ENCODE results near the gene VHLL.
A peak's percentile ranks its signal among the peaks of the same experiment; 100 is the strongest.

VHLL gene

DNA sequence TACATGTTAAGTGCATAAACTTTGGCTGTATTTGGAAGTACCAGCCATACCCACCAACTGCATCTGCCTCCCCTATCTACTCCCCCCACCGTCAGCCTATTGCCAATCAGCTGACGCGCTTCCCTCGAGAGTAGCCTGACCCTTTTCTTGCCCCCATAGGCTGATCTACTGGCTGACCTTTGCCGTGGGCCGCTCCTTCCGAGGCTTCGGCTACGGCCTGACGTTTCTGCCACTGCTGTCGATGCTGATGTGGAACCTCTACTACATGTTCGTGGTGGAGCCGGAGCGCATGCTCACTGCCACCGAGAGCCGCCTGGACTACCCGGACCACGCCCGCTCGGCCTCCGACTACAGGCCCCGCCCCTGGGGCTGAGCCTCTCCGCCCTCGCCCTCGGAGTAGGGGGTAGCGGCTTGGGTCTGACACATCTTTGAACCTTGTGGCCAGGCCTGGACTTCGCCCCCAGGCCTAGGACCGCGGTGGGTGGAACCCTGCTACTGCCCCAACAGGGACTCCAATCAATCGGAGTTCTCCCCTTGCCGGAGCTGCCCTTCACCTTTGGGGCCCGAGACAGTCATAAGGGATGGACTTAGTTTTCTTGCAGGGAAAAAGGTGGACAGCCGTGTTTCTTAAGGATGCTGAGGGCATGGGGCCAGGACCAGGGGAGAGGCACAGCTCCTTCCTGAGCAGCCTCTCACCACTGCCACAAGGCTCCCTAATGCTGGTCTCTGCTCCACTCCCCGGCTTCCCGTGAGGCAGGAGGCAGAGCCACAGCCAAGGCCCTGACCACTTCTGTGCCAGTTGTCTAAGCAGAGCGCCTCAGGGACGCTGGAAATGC lies 7.7 kb downstream of the VHLL start:
- DNase-seq (ENCODE audit: low read depth), result no peak

DNA sequence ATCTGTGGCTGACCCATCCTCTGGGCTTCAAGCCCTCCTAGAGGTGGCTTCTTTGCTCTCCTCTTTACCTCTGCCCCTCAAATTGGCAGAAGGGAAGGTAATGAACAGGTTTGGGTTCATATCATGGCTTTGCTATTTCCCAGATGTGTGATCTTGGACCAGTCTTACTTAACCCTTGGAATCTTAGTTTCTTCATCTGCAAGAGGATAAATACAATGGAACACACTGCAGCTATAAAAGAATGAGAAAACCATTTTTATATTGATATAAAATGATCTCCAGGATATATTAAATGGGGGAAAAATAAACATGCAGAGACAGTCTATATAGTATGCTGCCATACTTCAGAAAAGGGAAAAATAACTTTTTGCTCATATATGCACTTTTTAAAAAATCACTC lies 9.2 kb downstream of the VHLL start:
- no peak for DNase-seq (ENCODE audit: low read depth)

DNA sequence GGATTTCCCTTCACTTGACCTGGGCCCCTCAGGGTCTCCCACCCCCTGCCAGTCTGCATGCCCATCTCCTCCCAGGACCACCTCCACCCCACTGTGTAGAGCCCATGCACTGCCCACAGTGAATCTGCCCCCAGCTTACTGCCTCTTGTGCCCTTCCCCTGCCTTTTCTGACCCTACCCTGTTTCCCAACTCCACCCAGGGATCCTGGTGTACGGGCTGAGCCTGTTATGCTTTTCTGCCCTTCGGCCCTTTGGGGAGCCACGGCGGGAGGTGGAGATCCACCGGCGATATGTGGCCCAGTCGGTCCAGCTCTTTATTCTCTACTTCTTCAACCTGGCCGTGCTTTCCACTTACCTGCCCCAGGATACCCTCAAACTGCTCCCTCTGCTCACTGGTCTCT lies 13.0 kb downstream of the VHLL start:
- no peak for DNase-seq (ENCODE audit: low read depth)

DNA sequence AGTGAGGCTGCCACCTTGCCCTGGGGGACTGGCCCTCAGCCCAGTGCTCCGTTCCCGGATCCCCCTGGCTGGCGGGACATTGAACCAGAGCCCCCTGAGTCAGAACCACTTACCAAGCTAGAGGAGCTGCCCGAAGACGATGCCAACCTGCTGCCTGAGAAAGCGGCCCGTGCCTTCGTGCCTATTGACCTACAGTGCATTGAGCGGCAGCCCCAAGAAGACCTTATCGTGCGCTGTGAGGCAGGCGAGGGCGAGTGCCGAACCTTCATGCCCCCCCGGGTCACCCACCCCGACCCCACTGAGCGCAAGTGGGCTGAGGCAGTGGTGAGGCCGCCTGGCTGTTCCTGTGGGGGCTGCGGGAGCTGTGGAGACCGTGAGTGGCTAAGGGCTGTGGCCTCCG lies 13.7 kb downstream of the VHLL start:
- no peak for DNase-seq (ENCODE audit: low read depth)

DNA sequence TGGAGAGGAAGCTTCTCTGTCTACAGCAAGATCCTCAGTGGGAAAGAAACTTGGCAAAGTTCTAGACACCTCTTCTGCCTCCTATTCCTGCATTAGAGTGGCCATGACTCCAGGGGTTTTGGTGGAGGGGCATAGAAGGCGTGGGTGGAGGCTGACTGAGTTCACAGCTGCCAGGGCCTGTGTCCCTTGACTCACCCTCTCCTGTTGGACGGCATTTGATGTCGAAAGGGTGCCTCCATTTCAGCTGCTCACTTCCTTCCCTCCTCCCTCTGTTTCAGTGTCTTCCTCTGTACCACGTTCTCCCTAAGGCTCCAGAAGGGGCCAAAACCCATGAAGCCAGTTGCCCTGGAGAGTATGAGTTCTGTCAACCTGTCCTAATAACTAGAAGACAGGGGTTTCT lies 14.3 kb downstream of the VHLL start:
- no peak for DNase-seq (ENCODE audit: low read depth)

DNA sequence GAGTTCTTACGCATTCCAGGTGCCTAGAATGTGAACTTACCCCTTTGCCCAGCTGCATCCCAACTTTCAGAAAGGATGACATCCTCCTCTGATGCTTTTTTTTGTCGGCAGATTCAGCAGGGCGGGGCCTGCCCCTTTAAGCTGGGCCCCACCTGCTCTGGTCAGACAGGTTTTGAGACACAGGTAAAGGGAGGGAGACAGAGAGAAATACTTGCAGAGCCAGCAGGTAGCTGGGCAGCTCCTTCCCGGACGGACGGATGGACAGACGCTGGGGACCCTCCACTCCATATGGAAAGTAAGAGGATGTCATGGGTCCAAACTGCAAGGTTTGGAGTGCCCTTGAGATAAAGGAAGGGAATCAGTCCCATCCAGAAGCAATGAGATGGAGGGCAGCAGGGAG lies 15.0 kb downstream of the VHLL start, which contains the start of gene TMEM79:
Gene TMEM79 (plus strand): TSS at position 214 of the 400 bp plus-strand sequence. CDS start 902 bp downstream, outside the sequence.
- DNase-seq (ENCODE audit: low read depth), result no peak

DNA sequence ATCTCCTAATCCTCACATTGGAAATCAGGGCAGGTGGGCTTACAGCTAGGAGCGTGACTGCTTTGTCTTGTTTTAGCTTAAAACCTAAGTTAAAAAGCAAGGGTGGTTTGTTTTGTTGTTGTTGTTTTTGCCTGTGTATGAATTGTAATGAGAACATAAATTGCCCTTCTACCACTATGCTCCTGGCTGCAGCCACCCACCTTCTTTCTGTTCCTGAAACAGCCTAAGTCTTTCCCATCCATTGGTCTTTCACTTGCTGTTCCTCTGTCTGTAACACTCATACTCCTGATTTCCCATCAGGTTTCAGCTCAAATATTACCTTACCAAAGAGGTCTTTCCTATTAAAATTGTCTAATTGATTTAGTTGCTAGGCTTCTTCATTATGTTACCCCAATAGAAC lies 15.6 kb downstream of the VHLL start:
- no peak for DNase-seq (ENCODE audit: low read depth)

DNA sequence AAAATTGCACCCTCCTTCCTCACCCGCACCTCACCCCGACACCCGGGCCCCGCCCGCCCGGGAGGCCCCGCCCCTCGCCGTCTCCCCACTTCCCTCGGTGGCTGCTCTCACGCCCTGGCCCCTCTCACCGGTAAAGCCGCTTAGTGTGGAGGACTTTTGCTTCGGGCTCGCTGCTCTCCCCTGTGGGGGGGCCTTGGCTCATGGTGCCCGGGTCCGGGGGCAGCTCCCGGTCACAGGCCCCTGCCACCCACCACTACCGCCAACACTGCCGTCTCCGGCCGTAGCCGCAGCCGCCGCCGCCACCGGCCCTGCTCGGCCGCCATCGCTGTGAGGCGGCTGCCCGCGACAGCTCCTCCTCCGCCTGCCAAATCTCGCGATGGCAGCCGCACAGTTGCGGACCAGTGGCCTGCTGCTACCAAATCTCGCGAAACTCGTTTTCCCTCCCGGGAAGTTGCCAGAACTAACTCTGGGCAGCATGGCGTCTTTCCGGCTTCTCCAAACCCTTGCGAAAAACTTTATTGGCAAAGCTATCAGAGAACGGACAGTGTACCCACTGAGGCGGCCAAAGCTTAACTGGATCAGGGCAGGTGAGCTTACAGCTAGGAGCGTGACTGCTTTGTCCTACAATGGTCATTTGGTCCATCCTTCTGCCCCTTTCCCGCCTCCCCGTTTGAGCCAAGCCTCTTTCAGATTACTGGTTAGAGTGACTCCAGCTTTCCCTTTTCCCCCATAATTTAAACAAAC lies 16.5 kb downstream of the VHLL start, which contains the start of gene SMG5:
Gene SMG5 (minus strand): TSS at position 347 of the 744 bp plus-strand sequence. CDS start 145 bp downstream, at position 202.
- DNase-seq (ENCODE audit: low read depth), result peak; percentile 95

DNA sequence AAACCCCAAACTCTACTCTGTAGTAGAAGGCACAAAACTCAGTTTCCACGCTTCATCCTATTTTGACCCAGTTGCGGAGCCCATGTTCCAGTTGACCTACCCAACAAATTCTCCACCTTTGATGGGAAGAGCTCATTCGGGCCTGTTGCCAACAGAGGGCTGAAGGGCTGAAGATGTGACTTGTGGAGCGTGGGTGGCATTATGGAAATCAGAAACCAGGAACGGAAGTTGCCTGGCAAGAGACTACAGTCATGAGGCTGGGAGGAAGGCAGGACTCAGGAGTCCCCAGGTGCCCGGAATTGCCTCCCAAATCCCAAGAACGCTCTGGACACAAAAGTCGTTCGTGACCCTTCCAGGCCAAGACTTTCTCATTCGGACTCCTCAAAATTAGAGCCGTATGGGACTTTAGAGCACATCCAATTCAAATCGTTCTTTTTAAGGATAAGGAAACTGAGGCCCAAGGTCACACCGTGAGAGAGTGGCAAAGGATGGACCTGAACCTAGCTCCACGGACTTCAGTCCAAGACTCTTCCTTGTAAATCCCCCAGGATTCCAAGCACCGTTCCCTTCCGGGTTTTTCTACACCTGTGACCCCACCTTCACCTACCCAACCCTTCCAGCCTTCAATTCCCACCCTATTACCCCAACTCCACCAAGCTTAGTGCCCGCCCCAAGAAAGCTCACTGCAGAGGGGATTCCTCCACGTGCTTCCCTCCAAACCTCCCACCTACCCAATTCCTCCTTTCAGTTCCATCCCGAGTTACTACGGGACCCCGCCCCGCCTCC lies 17.2 kb downstream of the VHLL start:
- DNase-seq (ENCODE audit: low read depth), result no peak

DNA sequence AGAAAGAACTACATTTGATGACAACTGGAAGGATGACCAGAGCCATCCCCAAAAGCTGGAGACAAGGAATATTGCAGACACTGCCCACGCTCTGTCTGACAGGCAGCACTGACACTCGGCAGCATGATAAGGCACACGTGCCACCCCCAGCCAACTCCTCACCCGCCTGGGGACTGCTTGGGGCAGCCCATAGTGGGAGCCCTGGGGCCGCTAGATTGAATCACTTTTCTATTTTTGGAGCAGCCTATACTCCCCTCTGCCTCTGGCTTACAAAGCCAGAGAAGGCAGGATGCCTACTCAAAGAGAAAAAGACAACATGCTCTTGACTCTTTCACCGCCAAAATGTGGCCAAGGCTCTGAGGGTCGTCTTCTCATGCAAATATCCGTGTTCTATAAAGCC lies 17.8 kb downstream of the VHLL start:
- DNase-seq (ENCODE audit: low read depth), result no peak

DNA sequence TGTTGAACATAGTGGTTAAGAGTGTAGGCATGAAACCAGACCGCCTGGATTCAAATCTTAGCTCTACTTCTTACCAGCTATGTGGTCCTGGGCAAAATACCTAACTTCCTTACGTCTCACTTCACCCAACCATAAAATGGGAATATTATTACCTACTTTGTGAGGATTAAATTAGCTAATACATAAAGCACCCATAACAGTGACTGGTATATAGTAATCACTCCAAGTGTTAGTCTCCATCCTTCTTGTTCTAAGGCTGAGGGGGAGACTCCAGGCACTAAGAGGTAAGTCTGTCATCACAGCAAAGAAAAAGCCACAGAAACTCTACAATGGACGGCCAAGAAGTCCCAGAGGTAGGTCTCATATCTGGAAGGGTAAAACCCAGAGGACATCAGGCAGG lies 19.3 kb downstream of the VHLL start:
- DNase-seq (ENCODE audit: low read depth), result no peak

DNA sequence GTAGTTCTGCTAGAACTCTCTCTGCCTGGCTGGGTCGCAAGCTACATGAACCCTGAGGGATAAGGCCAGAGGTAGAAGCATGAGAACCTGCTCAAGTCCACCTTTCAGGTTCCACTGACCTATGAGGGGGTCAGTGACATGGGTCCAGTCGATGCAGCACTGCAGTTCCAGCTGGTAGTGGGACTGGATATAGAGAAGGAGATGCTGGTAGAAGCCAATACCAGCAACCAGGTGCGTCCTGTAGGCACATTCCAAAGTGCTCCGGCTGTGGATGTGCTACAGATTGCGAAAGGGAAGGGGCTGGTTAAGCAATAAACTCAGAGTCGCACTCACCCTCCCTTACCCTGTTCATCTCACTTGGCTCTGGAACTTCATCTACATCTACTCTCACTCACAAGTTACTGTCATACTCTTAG lies 22.1 kb downstream of the VHLL start:
- DNase-seq (ENCODE audit: low read depth), result no peak

DNA sequence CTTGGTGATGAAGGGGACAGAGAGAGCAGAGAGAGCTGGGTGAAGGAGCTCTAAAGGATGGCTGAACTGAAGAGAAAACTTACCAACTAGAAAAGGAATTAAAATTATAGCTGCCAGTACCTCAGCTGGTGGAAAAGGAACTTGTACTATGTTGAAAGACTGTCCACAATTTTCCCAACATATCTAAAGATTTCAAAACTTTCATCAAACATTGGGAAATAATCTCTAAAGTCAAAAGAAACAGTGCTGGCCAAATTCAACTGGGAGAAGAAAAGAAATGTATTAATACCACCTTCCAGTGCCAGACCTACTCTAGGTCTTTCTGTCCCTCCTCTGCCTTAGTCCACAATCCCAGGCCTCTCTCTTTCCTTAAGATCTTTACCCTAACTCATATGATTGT lies 22.6 kb downstream of the VHLL start:
- no peak for DNase-seq (ENCODE audit: low read depth)

DNA sequence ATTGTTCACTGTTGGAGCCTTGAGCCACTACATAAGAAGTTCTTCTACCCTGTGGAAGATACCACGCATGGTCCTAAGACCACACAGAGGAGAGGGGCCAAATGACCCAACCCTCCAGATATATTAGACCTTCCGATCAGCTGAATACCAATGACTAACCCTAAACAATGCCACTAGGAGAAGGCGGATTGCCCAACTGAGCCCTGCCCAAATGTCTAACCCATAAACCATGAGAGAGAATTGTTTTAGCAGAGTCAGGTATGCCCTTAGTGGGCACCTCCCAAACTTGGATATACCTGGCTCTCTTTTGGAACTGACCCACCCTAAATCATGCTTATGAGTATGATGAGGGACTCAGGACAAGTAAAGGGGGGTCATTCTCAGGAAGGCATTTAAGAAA lies 28.8 kb downstream of the VHLL start:
- no peak for DNase-seq (ENCODE audit: low read depth)

DNA sequence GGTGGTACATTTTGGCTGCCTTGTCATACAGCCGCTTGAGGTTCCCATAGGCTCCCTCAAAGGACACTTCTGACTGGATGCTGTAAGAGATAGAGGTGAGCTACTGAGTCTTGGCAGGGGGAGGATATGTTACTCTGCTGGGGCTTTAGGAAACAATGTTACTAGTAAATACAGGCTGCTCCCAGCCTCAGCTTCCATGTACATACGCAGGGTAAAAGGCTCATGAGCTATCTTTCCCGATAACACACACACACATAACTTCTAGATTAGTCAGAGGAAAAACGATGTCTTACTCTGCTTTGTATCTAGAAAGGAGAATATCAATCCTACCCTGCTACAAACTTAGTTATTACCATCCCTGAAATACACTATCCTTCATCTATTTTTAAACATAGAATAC lies 30.8 kb downstream of the VHLL start:
- DNase-seq (ENCODE audit: low read depth), result no peak

DNA sequence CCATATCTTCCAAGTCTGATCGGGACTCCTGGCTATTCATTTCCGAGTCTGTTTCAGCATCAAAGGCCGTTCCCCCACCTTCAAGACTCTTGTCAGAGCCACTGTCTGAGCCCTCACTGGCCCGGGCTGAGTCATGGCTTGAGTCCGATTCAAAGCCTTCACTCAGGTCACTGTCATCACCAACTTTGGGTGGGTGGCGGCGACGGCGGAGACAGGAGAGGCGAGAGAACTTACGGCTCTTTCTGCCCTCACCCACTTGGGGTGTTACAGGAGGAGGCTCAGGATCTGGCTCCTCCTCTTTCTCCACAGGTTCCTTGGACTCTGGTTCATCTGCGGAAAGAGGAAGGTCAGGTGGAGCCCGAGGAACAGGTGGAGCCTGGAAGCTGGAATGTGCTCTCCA lies 33.1 kb downstream of the VHLL start:
- no peak for DNase-seq (ENCODE audit: low read depth)

DNA sequence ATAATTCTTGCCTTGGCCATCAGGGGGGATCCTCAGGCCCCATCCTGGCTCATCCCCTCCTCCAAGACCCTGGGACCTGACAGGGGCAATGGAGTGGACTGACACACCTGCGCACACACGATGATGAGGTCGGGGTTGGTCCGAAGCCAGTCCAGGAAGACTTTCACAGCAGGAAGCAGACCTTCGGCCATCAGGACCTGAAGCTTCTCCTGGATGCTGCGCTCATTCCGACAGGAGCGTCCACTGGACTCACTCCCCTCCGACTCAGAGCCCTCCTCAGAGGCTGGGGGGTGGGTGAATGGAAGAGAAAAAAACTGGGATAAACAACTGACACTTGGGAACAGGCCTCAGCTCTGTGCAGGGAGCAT lies 35.8 kb downstream of the VHLL start:
- no peak for DNase-seq (ENCODE audit: low read depth)

DNA sequence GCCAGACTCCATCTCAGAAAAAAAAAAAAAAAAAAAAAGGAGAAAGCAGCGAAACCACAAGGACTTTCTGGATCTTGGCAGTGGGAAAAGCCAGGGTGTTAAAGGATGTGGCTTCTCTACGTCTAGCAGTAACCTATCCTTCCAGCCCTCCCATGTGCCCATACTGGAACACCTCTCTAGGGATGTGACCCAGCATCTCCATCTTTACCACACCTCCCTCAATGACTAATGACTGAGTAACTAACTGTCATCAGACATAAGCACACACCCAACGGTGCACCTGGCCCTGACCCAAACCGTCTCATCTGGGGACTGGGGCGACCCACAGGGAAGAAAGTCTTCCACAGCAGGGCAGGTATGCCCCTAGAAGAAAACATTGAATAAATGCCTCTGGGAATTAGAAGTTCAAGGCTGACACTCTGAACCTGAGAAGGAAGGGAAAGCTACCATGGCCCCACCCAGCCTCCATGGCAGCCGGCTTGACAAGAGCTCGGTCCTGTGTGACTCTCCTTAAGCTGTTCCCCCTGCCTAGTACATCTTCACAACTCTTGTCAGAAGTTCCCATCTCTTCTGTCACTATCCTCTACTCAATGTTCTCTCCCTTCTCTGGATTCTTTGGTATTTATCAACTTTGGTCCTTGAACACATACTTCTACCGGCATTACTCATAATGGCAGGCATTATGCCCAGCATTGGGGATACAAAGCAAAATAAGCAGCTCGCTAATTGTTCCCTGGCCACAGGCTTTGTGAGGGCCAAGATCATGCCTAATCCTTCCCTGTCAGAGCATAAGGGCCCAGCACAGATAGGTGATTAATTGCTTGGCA lies 36.4 kb downstream of the VHLL start:
- DNase-seq (ENCODE audit: low read depth), result no peak

DNA sequence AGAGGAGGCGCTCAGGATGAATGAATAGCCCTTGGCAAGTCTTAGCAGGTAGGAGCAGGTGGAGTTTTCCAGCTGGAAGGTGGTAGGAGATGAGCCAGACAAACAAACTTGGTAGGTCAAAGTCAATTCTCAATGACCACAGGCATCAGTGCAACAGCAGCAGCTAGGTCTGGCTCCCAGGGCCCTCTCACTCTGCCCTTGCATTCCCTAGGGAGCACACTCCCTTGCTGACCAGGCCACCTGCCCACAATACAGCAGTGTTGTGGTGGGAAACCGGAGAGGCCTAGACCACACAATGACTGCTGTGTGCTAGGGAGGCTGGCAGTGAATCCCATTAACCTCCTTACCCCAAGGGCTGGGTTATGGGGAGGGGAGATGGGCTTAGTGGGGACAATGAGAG lies 38.2 kb downstream of the VHLL start:
- no peak for DNase-seq (ENCODE audit: low read depth)

DNA sequence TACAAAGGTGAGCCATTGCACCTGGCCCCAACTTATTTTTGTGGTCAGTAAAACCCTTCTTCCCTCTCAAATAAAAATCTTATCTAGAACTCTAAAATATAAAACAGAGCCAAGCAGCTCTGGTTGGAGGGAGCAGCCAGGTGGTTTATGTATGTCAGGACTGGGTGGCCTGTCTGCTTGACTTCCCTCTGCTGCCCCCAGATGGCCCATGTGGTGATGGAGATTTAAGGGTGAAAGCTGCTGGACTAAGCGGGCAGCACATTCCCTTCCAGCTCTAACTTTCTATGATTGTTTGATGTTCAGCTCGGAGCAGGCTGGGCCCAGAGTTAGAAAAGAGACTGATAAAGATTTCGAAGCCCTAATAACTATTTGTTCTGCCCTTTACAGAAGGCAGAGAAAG lies 39.3 kb downstream of the VHLL start:
- no peak for DNase-seq (ENCODE audit: low read depth)

DNA sequence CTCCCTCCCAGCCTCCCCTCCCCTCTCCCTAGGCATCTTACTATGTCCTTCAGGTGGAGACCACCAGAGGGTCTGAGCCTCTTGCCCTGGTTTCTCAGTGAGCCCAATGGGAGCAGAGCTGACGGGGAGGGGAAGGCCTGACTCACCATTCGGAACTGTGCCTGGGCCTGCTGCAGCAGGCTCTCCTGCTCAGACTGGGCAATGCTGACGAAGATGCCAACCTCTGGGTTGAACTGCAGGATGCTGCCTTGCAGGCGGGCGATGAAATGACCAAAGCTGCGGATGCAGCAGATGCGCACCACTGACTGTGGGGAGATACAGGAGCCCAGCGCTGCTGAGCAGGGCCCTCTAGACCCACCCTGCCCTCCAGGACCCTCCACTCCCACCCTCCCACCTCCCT lies 40.2 kb downstream of the VHLL start:
- DNase-seq (ENCODE audit: low read depth), result no peak

DNA sequence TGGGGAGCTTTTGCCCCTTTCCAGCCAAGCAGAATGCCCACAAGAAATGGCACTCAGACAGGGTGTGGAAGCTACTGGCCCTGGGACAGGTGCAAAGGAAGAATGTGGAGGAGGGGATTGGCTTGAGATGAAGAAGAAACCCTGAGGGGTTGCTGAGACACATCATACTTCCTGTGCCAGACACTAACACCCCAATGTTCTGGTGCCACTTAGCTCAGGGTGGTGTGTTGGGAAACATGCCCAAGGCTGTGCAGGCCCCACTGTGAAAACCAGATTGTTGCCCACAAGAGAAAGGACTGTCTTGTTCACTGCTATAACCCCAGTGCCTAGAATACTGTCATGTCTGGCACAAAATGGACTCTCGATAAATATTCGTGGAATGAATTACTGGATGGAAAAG lies 41.4 kb downstream of the VHLL start:
- no peak for DNase-seq (ENCODE audit: low read depth)

Measured in T-helper 22 cell (primary cell).